Raji (cell line): ENCODE results near the gene ABAT.

Source experiments
- POLR2A ChIP-seq: IDR thresholded peaks from 2 replicates; pipeline ENCODE4 v1.6.1; 2011; ENCODE audit warnings: low read depth, low read length, control low read depth; ENCODE audit not compliant: insufficient read depth

Gene ABAT

GRCh38 chr16:8819411-8820034 is 145.1 kb downstream of the ABAT start:
- no peak for TF ChIP-seq POLR2A

GRCh38 chr16:8822403-8822802 is 148.0 kb downstream of the ABAT start:
- no peak for TF ChIP-seq POLR2A

GRCh38 chr16:8826278-8826879 is 152.0 kb downstream of the ABAT start:
- no peak for TF ChIP-seq POLR2A

- TF ChIP-seq POLR2A: no peak
Observed at GRCh38 chr16:8828541-8829165, 154.2 kb downstream of the ABAT start.

GRCh38 chr16:8831450-8831849 is 157.0 kb downstream of the ABAT start:
- TF ChIP-seq POLR2A: no peak

GRCh38 chr16:8831871-8832716 is 157.7 kb downstream of the ABAT start:
- TF ChIP-seq POLR2A: no peak

GRCh38 chr16:8832717-8833105 is 158.3 kb downstream of the ABAT start:
- no peak for TF ChIP-seq POLR2A
